Activated CD8-positive, alpha-beta memory T cell treated with anti-CD3 and anti-CD28 coated beads, Interleukin-2, amount 50 U/mL, for 1 hour (primary cell): ENCODE results near the gene MPP7.

Experiments used
- DNase-seq: peaks from one replicate; pipeline ENCODE4 v3.0.0-alpha.2; 2020; ENCODE audit errors: extremely low read depth

MPP7 gene

GRCh38 chr10:28269842-28270456 lies 32.9 kb downstream of the MPP7 start:
- DNase-seq: no peak

GRCh38 chr10:28266449-28267224 lies 36.2 kb downstream of the MPP7 start:
- DNase-seq: no peak

GRCh38 chr10:28263136-28263857 lies 39.6 kb downstream of the MPP7 start:
- DNase-seq: no peak

- no peak for DNase-seq
These were observed 46.1 kb downstream of the MPP7 start for GRCh38 chr10:28256776-28257175.

GRCh38 chr10:28254290-28254985 lies 48.4 kb downstream of the MPP7 start:
- no peak for DNase-seq

- no peak for DNase-seq
These were observed 49.6 kb downstream of the MPP7 start for GRCh38 chr10:28253169-28253785.
